Tibial nerve (tissue), 4 donors: ENCODE results near the gene SPATA13.

Experiments
- EP300 ChIP-seq, 2 donors: sonication (generic); formaldehyde crosslinking; IDR thresholded peaks; one replicate each; pipeline ENCODE4 v1.6.1; 2017; ENCODE audit warnings: antibody characterized with exemption in 2 of 2, mild to moderate bottlenecking in 1 of 2
- POLR2A ChIP-seq, 2 donors: fragments of 450-650 bp; IDR thresholded peaks; one replicate each; pipeline ENCODE4 v1.6.1; 2017; ENCODE audit warnings: antibody characterized with exemption in 2 of 2, mild to moderate bottlenecking in 2 of 2, moderate library complexity in 2 of 2
- TF ChIP-seq, protein P1 (sequence below), 5 experiments: fragments of 200-600 bp in 3 of 5; fragments of 450-650 bp in 2 of 5; sonication (generic) in 3 of 5; IDR thresholded peaks; one replicate each; pipeline ENCODE4 v1.5.1; 2016 to 2019; ENCODE audit warnings: antibody characterized with exemption in 5 of 5, mild to moderate bottlenecking in 3 of 5, moderate library complexity in 2 of 5

DNA sequence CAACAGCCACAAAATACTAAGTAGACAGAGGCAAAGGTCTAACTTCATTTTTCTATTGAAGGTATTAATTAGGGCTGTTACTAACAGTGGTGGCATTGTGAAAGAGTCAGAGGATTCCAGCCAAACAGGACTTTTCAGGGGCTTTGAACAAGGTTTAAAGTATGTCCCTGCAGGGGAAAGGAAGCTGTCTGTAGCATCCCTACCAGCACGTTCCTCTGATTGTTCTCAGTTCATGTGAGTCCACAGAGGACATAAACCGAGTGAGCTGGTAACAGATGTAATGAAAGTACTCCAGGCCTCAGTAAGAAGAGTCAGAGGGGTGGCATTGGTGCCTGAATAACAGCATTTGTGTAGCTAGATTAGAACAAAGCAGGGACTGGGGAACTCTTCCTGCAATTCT lies 15.3 kb upstream of the SPATA13 start:
- TF ChIP-seq, protein P1, sequence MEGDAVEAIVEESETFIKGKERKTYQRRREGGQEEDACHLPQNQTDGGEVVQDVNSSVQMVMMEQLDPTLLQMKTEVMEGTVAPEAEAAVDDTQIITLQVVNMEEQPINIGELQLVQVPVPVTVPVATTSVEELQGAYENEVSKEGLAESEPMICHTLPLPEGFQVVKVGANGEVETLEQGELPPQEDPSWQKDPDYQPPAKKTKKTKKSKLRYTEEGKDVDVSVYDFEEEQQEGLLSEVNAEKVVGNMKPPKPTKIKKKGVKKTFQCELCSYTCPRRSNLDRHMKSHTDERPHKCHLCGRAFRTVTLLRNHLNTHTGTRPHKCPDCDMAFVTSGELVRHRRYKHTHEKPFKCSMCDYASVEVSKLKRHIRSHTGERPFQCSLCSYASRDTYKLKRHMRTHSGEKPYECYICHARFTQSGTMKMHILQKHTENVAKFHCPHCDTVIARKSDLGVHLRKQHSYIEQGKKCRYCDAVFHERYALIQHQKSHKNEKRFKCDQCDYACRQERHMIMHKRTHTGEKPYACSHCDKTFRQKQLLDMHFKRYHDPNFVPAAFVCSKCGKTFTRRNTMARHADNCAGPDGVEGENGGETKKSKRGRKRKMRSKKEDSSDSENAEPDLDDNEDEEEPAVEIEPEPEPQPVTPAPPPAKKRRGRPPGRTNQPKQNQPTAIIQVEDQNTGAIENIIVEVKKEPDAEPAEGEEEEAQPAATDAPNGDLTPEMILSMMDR (IDR thresholded peaks at IDR 0.05), result no peak
- TF ChIP-seq POLR2A (IDR thresholded peaks at IDR 0.05) (no peak), EP300 (IDR thresholded peaks at IDR 0.05) (no peak)
